DOHH2 (cell line): Measurements from ENCODE around the gene TNFSF9.

Experiments
- H3F3A ChIP-seq: fragments of 200-600 bp; sonication (generic), shearing (Covaris generic); 2 replicates; pipeline ENCODE4 v1.6.0; 2016; ENCODE audit warnings: antibody characterized with exemption, mild to moderate bottlenecking; ENCODE audit not compliant: control insufficient read depth, insufficient read depth
- H3K27ac ChIP-seq: fragments of 200-600 bp; sonication (generic); 2 replicates; pipeline ENCODE4 v1.5.1; 2014; ENCODE audit warnings: low read depth, mild to moderate bottlenecking, low read length, moderate library complexity
- H3K27me3 ChIP-seq: fragments of 200-600 bp; sonication (generic); 2 replicates; pipeline ENCODE4 v1.6.1; 2014; ENCODE audit warnings: mild to moderate bottlenecking, low read length, mixed read lengths; ENCODE audit not compliant: control insufficient read depth
- H3K36me3 ChIP-seq: fragments of 200-600 bp; sonication (generic); 2 replicates; pipeline ENCODE4 v1.6.1; 2014; ENCODE audit warnings: mild to moderate bottlenecking, low read length, moderate library complexity, mixed read lengths; ENCODE audit not compliant: control insufficient read depth
- H3K4me1 ChIP-seq: fragments of 200-600 bp; sonication (generic); 2 replicates; pipeline ENCODE4 v1.6.1; 2014; ENCODE audit warnings: mild to moderate bottlenecking, low read length, mixed read lengths; ENCODE audit not compliant: control insufficient read depth
- H3K4me2 ChIP-seq: fragments of 200-600 bp; sonication (generic); 2 replicates; pipeline ENCODE4 v1.6.0; 2014; ENCODE audit warnings: mild to moderate bottlenecking, low read length, moderate library complexity
- H3K4me3 ChIP-seq: fragments of 200-600 bp; sonication (generic); 2 replicates; pipeline ENCODE4 v1.5.1; 2014; ENCODE audit warnings: mild to moderate bottlenecking, low read length, mixed read lengths
- H3K79me2 ChIP-seq: fragments of 200-600 bp; sonication (generic); 2 replicates; pipeline ENCODE4 v1.6.1; 2014; ENCODE audit warnings: mild to moderate bottlenecking, low read length, mixed read lengths; ENCODE audit not compliant: control insufficient read depth
- H3K9me2 ChIP-seq: fragments of 200-600 bp; sonication (generic); replicated peaks from 2 replicates; pipeline ENCODE4 v1.6.1; 2014; ENCODE audit warnings: mild to moderate bottlenecking, low read length, mixed read lengths; ENCODE audit not compliant: control insufficient read depth
- H3K9me3 ChIP-seq: fragments of 200-600 bp; sonication (generic); 2 replicates; pipeline ENCODE4 v1.6.1; 2014; ENCODE audit warnings: antibody characterized with exemption, low read length, mixed read lengths; ENCODE audit not compliant: control insufficient read depth, insufficient read depth
- H4K20me1 ChIP-seq: fragments of 200-600 bp; sonication (generic); 2 replicates; pipeline ENCODE4 v1.6.0; 2014; ENCODE audit warnings: low read depth, mild to moderate bottlenecking, antibody characterized with exemption, low read length, moderate library complexity; ENCODE audit not compliant: control insufficient read depth, insufficient read depth
- EZH2phosphoT487 ChIP-seq: fragments of 200-600 bp; sonication (generic); IDR thresholded peaks from 2 replicates; pipeline ENCODE4 v1.6.1; 2017; ENCODE audit warnings: borderline replicate concordance, mild to moderate bottlenecking, antibody characterized with exemption, low read length, moderate library complexity, mixed read lengths
- TF ChIP-seq, protein P1 (sequence below): fragments of 200-600 bp; sonication (generic); IDR thresholded peaks from one replicate; pipeline ENCODE4 v1.5.1; 2014; ENCODE audit warnings: antibody characterized with exemption, mild to moderate bottlenecking, low read depth, low read length; ENCODE audit not compliant: poor library complexity, severe bottlenecking

TNFSF9 gene

GRCh38 chr19:6509118-6509971, 21.5 kb upstream of the TNFSF9 start:
- Histone ChIP-seq H3K4me3 (no peak overlapping the region), H3K9me2 (no peaks in the 10 kb centered on the region), H3K27me3 (no peaks in the 10 kb centered on the region), H4K20me1 (no peaks in the 10 kb centered on the region), H3K36me3 (no peaks in the 10 kb centered on the region), H3K4me1 (peaks cover 4% of the 10 kb centered on the region; the same call in 1 of the 2 replicates), H3K79me2 (no peaks in the 10 kb centered on the region), H3K27ac (no peak overlapping the region), H3F3A (no peaks in the 10 kb centered on the region), H3K4me2 (no peak overlapping the region), H3K9me3 (no peaks in the 10 kb centered on the region)
- no peak for TF ChIP-seq EZH2phosphoT487
- TF ChIP-seq, protein P1, sequence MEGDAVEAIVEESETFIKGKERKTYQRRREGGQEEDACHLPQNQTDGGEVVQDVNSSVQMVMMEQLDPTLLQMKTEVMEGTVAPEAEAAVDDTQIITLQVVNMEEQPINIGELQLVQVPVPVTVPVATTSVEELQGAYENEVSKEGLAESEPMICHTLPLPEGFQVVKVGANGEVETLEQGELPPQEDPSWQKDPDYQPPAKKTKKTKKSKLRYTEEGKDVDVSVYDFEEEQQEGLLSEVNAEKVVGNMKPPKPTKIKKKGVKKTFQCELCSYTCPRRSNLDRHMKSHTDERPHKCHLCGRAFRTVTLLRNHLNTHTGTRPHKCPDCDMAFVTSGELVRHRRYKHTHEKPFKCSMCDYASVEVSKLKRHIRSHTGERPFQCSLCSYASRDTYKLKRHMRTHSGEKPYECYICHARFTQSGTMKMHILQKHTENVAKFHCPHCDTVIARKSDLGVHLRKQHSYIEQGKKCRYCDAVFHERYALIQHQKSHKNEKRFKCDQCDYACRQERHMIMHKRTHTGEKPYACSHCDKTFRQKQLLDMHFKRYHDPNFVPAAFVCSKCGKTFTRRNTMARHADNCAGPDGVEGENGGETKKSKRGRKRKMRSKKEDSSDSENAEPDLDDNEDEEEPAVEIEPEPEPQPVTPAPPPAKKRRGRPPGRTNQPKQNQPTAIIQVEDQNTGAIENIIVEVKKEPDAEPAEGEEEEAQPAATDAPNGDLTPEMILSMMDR: no peak

GRCh38 chr19:6510618-6511017, 20.2 kb upstream of the TNFSF9 start:
- no peaks in the 10 kb centered on the region for H3F3A ChIP-seq
- H3K27me3 ChIP-seq: no peaks in the 10 kb centered on the region
- no peak overlapping the region for H3K4me2 ChIP-seq
- H3K9me3 ChIP-seq: no peaks in the 10 kb centered on the region
- no peak overlapping the region for H3K4me3 ChIP-seq
- no peak overlapping the region for H3K27ac ChIP-seq
- no peaks in the 10 kb centered on the region for H3K4me1 ChIP-seq
- H3K9me2 ChIP-seq: no peaks in the 10 kb centered on the region
- no peaks in the 10 kb centered on the region for H3K79me2 ChIP-seq
- no peaks in the 10 kb centered on the region for H4K20me1 ChIP-seq
- no peaks in the 10 kb centered on the region for H3K36me3 ChIP-seq
- TF ChIP-seq EZH2phosphoT487: no peak
- TF ChIP-seq, protein P1: no peak

DNA sequence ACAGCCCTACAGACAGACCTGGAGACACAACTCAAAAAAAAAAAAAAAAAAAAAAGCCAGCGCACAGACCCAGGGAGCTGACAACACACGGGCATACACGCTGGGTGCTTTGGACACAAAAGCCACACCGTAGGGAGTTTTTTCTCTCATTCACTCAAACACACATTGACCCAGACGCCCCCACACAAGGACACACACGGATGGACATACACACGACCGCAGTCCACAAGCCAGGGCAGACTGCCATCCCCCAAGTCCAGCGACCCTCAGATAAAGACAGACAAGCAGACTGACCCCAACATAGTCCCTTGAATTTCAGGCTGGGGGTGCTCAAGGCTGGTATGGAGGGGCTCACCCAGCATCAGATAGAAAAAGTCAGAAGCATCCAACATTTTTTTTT, 16.7 kb upstream of the TNFSF9 start:
- Histone ChIP-seq H3K4me2 (no peak overlapping the region), H3K9me2 (no peaks in the 10 kb centered on the region), H4K20me1 (no peaks in the 10 kb centered on the region), H3K4me1 (peaks cover 23% of the 10 kb centered on the region), H3K9me3 (no peaks in the 10 kb centered on the region), H3K27me3 (no peaks in the 10 kb centered on the region), H3K4me3 (no peak overlapping the region), H3K36me3 (no peaks in the 10 kb centered on the region), H3F3A (peaks cover 9% of the 10 kb centered on the region), H3K79me2 (no peaks in the 10 kb centered on the region), H3K27ac (no peak overlapping the region)
- TF ChIP-seq, protein P1: no peak
- no peak for TF ChIP-seq EZH2phosphoT487
